ENCODE data around the gene SLC35G6.
A peak's percentile ranks its signal among the peaks of the same experiment; 100 is the strongest.

Gene SLC35G6

GRCh38 chr17:7462474-7463371, 18.5 kb upstream of the SLC35G6 start:
- H3K4me3 ChIP-seq (ENCODE audit: low read depth, low read length) = no peak overlapping the region
- no peak for DNase-seq (ENCODE audit: low read depth)
- TF ChIP-seq CTCF (conservative IDR thresholded peaks at IDR 0.05; ENCODE audit: low read depth, low read length) = no peak

- no peak overlapping the region for H3K4me3 ChIP-seq (ENCODE audit: low read depth, low read length)
- TF ChIP-seq CTCF (conservative IDR thresholded peaks at IDR 0.05; ENCODE audit: low read depth, low read length) = no peak
- DNase-seq (ENCODE audit: low read depth) = no peak
Measured at GRCh38 chr17:7463372-7463846, 17.8 kb upstream of the SLC35G6 start.

GRCh38 chr17:7464081-7464480, 17.2 kb upstream of the SLC35G6 start:
- H3K4me3 ChIP-seq (ENCODE audit: low read depth, low read length) = no peak overlapping the region
- TF ChIP-seq CTCF (conservative IDR thresholded peaks at IDR 0.05; ENCODE audit: low read depth, low read length) = no peak
- no peak for DNase-seq (ENCODE audit: low read depth)

GRCh38 chr17:7465597-7466275, 15.5 kb upstream of the SLC35G6 start:
- no peak for TF ChIP-seq CTCF (conservative IDR thresholded peaks at IDR 0.05; ENCODE audit: low read depth, low read length)
- DNase-seq (ENCODE audit: low read depth) = no peak
- no peak overlapping the region for H3K4me3 ChIP-seq (ENCODE audit: low read depth, low read length)

GRCh38 chr17:7466318-7466638, 15.0 kb upstream of the SLC35G6 start:
- H3K4me3 ChIP-seq (ENCODE audit: low read depth, low read length) = no peak overlapping the region
- no peak for DNase-seq (ENCODE audit: low read depth)
- TF ChIP-seq CTCF (conservative IDR thresholded peaks at IDR 0.05; ENCODE audit: low read depth, low read length) = no peak

- H3K4me3 ChIP-seq (ENCODE audit: low read depth, low read length) = no peak overlapping the region
- DNase-seq (ENCODE audit: low read depth) = peak; percentile 49
- TF ChIP-seq CTCF (conservative IDR thresholded peaks at IDR 0.05; ENCODE audit: low read depth, low read length) = no peak
Measured at GRCh38 chr17:7466639-7467341, 14.5 kb upstream of the SLC35G6 start.

Data from choroid plexus epithelial cell (primary cell).